ENCODE data around the gene C11orf98.

GRCh38 chr11:62673196-62673525, 8.2 kb upstream of the C11orf98 start:
- TF ChIP-seq CTCF (IDR thresholded peaks at IDR 0.05; ENCODE audit: low read depth, low read length, poor library complexity, severe bottlenecking), result no peak
- TF ChIP-seq EZH2phosphoT487 (IDR thresholded peaks at IDR 0.05; ENCODE audit: borderline replicate concordance, low read length), result no peak
